H1 (cell line): ENCODE data around the gene NR3C2. TPM values are rescaled to one million over a fixed set of nuclear protein-coding genes. Genes with fewer than 3 reads are reported as not detected.

Experiments
- BRCA1 ChIP-seq: IDR thresholded peaks from 2 replicates; pipeline ENCODE4 v1.6.1; 2012; ENCODE audit warnings: low read depth, low read length, improper control_type of control experiment
- KDM1A ChIP-seq: fragments of 200-600, 300-600 bp; sonication (generic); IDR thresholded peaks from 2 replicates; pipeline ENCODE4 v1.7.1; 2016; ENCODE audit warnings: mild to moderate bottlenecking, low read length, borderline replicate concordance
- POLR2A ChIP-seq, 2 experiments: IDR thresholded peaks; 1 replicate in 1 of 2; 2 replicates in 1 of 2; pipeline ENCODE4 v1.6.1; 2011; ENCODE audit warnings: low read depth in 2 of 2, low read length in 2 of 2, mild to moderate bottlenecking in 2 of 2; ENCODE audit errors: control extremely low read depth in 1 of 2
- SAP30 ChIP-seq: fragments of 300-600 bp; sonication (generic); IDR thresholded peaks from 2 replicates; pipeline ENCODE4 v1.7.1; 2012; ENCODE audit warnings: low read length, moderate library complexity, mild to moderate bottlenecking, inconsistent platforms; ENCODE audit not compliant: insufficient read depth, insufficient replicate concordance
- YY1 ChIP-seq: IDR thresholded peaks from 2 replicates; pipeline ENCODE4 v1.6.1; 2011; ENCODE audit warnings: low read depth, mild to moderate bottlenecking, low read length
- polyA plus RNA-seq, 7 experiments: library from polyadenylated mRNA; depleted of rRNA in 3 of 7; stranded (reverse) in 5 of 7; unstranded in 2 of 7; fragments of >200 nt in 5 of 7; fragments of 200-250 nt in 2 of 7; gene quantifications; 1 replicate in 5 of 7; 2 replicates in 1 of 7; 4 replicates in 1 of 7; pipeline versions ENCODE4 v1.2.1 to v1.2.3, GENCODE V29; 2011 to 2013; ENCODE audit warnings: missing spikeins in 2 of 7, mixed read lengths in 2 of 7
- total RNA-seq: library from RNA; stranded (reverse); fragmentation: NEBNext Ultra II Directional; extraction: Animal tissue kit (Norgen Biotek cat#: 25700); gene quantifications from 2 replicates; pipeline ENCODE4 v1.2.1, GENCODE V29; 2021

Gene NR3C2
- total and polyA plus RNA-seq, 2 of the 8 experiments (the other 6 are each of a cell fraction or from before 2014, with no cell fraction given), result 0.80 to 3.9 TPM

- no peak for TF ChIP-seq BRCA1
- no peak for TF ChIP-seq KDM1A
- TF ChIP-seq SAP30, result no peak
- no peak for TF ChIP-seq YY1
- TF ChIP-seq POLR2A (IDR thresholded peaks at IDR 0.05; ENCODE audit: control extremely low read depth in 1 of 2, low read depth in 2 of 2, low read length in 2 of 2), result no peak
These were observed 136.5 kb downstream of the NR3C2 start (continued) for GRCh38 chr4:148305751-148306150.
